Activated naive CD4-positive, alpha-beta T cell treated with Interleukin-2 at 50 U/mL for 16 hours (primary cell): ENCODE measurements around the gene KCNMA1.

Experiments used
- DNase-seq: peaks from one replicate; pipeline ENCODE4 v3.0.0-alpha.2; 2020

KCNMA1 gene

GRCh38 chr10:76990561-76990960 is 647.0 kb downstream of the KCNMA1 start:
- DNase-seq = no peak

- peak; percentile 54 for DNase-seq
These were observed 652.8 kb downstream of the KCNMA1 start for GRCh38 chr10:76984559-76985443.

GRCh38 chr10:76983624-76984023 is 654.0 kb downstream of the KCNMA1 start:
- no peak for DNase-seq

- no peak for DNase-seq
These were observed 654.9 kb downstream of the KCNMA1 start for GRCh38 chr10:76982671-76983070.

GRCh38 chr10:76981251-76981650 is 656.4 kb downstream of the KCNMA1 start:
- no peak for DNase-seq

- DNase-seq = no peak
These were observed 659.7 kb downstream of the KCNMA1 start for GRCh38 chr10:76977901-76978300.

- no peak for DNase-seq
These were observed 660.6 kb downstream of the KCNMA1 start for GRCh38 chr10:76977046-76977445.

GRCh38 chr10:76976142-76976541 is 661.5 kb downstream of the KCNMA1 start:
- DNase-seq = no peak

GRCh38 chr10:76975126-76975525 is 662.5 kb downstream of the KCNMA1 start:
- no peak for DNase-seq

- DNase-seq = no peak
These were observed 663.5 kb downstream of the KCNMA1 start for GRCh38 chr10:76974017-76974691.

- DNase-seq = no peak
These were observed 664.3 kb downstream of the KCNMA1 start for GRCh38 chr10:76973091-76974016.

GRCh38 chr10:76972541-76972940 is 665.1 kb downstream of the KCNMA1 start:
- no peak for DNase-seq

- no peak for DNase-seq
These were observed 665.9 kb downstream of the KCNMA1 start for GRCh38 chr10:76971547-76972170.

- no peak for DNase-seq
These were observed 666.7 kb downstream of the KCNMA1 start for GRCh38 chr10:76970711-76971519.

- DNase-seq = no peak
These were observed 668.2 kb downstream of the KCNMA1 start for GRCh38 chr10:76969366-76969948.

- DNase-seq = no peak
These were observed 669.1 kb downstream of the KCNMA1 start for GRCh38 chr10:76968483-76968882.

GRCh38 chr10:76962851-76963250 is 674.8 kb downstream of the KCNMA1 start:
- DNase-seq = no peak

GRCh38 chr10:76961841-76962240 is 675.8 kb downstream of the KCNMA1 start:
- DNase-seq = no peak

- DNase-seq = no peak
These were observed 678.5 kb downstream of the KCNMA1 start for GRCh38 chr10:76959111-76959510.

- no peak for DNase-seq
These were observed 682.8 kb downstream of the KCNMA1 start for GRCh38 chr10:76954838-76955237.

GRCh38 chr10:76950354-76950753 is 687.3 kb downstream of the KCNMA1 start:
- DNase-seq = no peak
